Panc1 (cell line): ENCODE results near the gene SGCE. TPM values are rescaled to one million over a fixed set of nuclear protein-coding genes. Genes with fewer than 3 reads are reported as not detected.
A peak's percentile ranks its signal among the peaks of the same experiment; 100 is the strongest.

Source experiments
- ATAC-seq: fragments of 200-7000 bp; cut with Tn5 transposase; 2 replicates; pipeline ENCODE4 v1.9.1; 2020; ENCODE audit warnings: mild to moderate bottlenecking, moderate library complexity
- BruUV-seq: library from RNA; stranded (reverse); fragments of 400-500 nt; replicated peaks from 2 replicates; lab custom pipeline; 2021; lab: Mats Ljungman, UMichigan
- CTCF ChIA-PET: fragments of 300-600 bp; sonication (Branson Sonifier 250); formaldehyde crosslinking; loops from one replicate; lab custom pipeline; 2022; ENCODE audit warnings: antibody characterized with exemption; lab: Charles Lee
- POLR2A ChIA-PET: fragments of 300-600 bp; sonication (Branson Sonifier 250); formaldehyde crosslinking; loops from one replicate; lab custom pipeline; 2022; ENCODE audit warnings: antibody characterized with exemption; lab: Charles Lee
- DNase-seq: peaks from one replicate; pipeline ENCODE4 v3.0.0-alpha.2; 2010; ENCODE audit warnings: low read depth, low spot score
- H3K27ac ChIP-seq: 2 replicates; pipeline ENCODE4 v1.5.1; 2011; ENCODE audit warnings: mild to moderate bottlenecking, low read length, inconsistent platforms
- H3K27me3 ChIP-seq: fragments of 200-500 bp; sonication (Bioruptor generic); 2 replicates; pipeline ENCODE4 v1.6.0; 2014; ENCODE audit warnings: low read length, inconsistent platforms; ENCODE audit not compliant: control insufficient read depth, insufficient read depth
- H3K36me3 ChIP-seq: fragments of 200-500 bp; sonication (Bioruptor generic); 2 replicates; pipeline ENCODE4 v1.5.1; 2014; ENCODE audit warnings: inconsistent platforms, mild to moderate bottlenecking, low read length, moderate library complexity; ENCODE audit not compliant: control insufficient read depth, insufficient read depth
- H3K4me1 ChIP-seq: 2 replicates; pipeline ENCODE4 v1.5.1; 2011; ENCODE audit warnings: inconsistent platforms, mild to moderate bottlenecking, low read length, moderate library complexity; ENCODE audit not compliant: control insufficient read depth, insufficient read depth
- H3K4me3 ChIP-seq, 2 experiments: 2 replicates each; pipeline ENCODE4 v1.5.1; 2011 to 2012; ENCODE audit warnings: low read depth in 2 of 2, low read length in 2 of 2, mild to moderate bottlenecking in 2 of 2, inconsistent platforms in 1 of 2, moderate library complexity in 1 of 2
- H3K9me3 ChIP-seq: fragments of 200-500 bp; sonication (Bioruptor generic); 2 replicates; pipeline ENCODE4 v1.5.1; 2014; ENCODE audit warnings: low read depth, mild to moderate bottlenecking, inconsistent platforms, low read length, moderate library complexity; ENCODE audit not compliant: control insufficient read depth, insufficient read depth
- POLR2AphosphoS5 ChIP-seq: IDR thresholded peaks from 2 replicates; pipeline ENCODE4 v1.6.1; 2012; ENCODE audit warnings: mild to moderate bottlenecking, low read depth, low read length, moderate library complexity
- SIN3A ChIP-seq: IDR thresholded peaks from 2 replicates; pipeline ENCODE4 v1.6.1; 2012; ENCODE audit warnings: low read depth, mild to moderate bottlenecking, low read length, moderate library complexity, borderline replicate concordance; ENCODE audit not compliant: insufficient read depth
- TCF7L2 ChIP-seq: IDR thresholded peaks from 2 replicates; pipeline ENCODE4 v1.6.1; 2011; ENCODE audit warnings: mild to moderate bottlenecking, low read depth, low read length, inconsistent platforms
- in situ Hi-C: cut with HindIII; loops from 2 replicates; pipeline ENCODE4 v1.10.0; 2016; ENCODE audit warnings: low sequenced_read_pairs, low pct_unique_long_range_greater_than_20kb
- intact Hi-C: fragments of 100-400 bp; cut with micrococcal nuclease; formaldehyde crosslinking; loops from one replicate; pipeline ENCODE4 v1.10.0; 2022; ENCODE audit not compliant: unreplicated experiment
- total RNA-seq: library from RNA; stranded (reverse); gene quantifications from one replicate; pipeline ENCODE4 v1.2.1, GENCODE V29; 2021; ENCODE audit not compliant: unreplicated experiment
- TF ChIP-seq, protein P1 (sequence below): fragments of 450-650 bp; IDR thresholded peaks from 2 replicates; pipeline ENCODE4 v1.5.1; 2017; ENCODE audit warnings: mild to moderate bottlenecking
- TF ChIP-seq, protein P2 (sequence below), 2 experiments: IDR thresholded peaks; 2 replicates each; pipeline ENCODE4 v1.6.1; 2011 to 2012; ENCODE audit warnings: low read depth in 2 of 2, control low read depth in 1 of 2, low read length in 1 of 2, mild to moderate bottlenecking in 1 of 2, moderate library complexity in 1 of 2; ENCODE audit not compliant: insufficient read depth in 1 of 2

Gene SGCE
- total RNA-seq, 1 experiment from 2014 or later = 32.0 TPM

DNA sequence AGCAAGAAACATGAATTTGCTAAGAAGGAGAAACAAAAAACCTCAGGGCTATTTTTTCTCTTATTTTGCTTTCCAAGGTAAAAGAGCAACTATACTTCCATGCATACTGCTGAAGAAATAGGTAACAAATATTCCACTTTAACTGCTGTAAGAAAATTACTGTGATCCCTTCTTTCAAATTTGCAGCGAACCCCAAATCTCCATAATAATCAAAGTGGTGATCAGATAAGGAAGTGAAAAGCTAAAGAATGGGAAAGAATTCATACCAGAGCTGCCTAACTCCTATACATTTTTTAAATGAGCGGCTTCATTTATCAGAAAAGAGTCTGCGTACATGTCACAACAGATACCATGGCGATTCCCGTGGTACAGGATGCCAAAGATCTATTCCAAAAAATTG lies 7.2 kb downstream of the SGCE start:
- DNase-seq (no peak), ATAC-seq (no peak)
- no peak overlapping the region for H3K4me3 ChIP-seq
- peaks cover 3% of the 10 kb centered on the region for H3K4me1 ChIP-seq
- no peaks in the 10 kb centered on the region for H3K9me3 ChIP-seq
- POLR2A ChIA-PET = no interaction called here
- in situ Hi-C loops = no loop called here
- intact Hi-C loops = no loop called here
- no TSS peak for BruUV-seq
- CTCF ChIA-PET = no interaction called here
- H3K27ac ChIP-seq = no peak overlapping the region
- no peaks in the 10 kb centered on the region for H3K27me3 ChIP-seq
- no peaks in the 10 kb centered on the region for H3K36me3 ChIP-seq
- TF ChIP-seq, protein P1, sequence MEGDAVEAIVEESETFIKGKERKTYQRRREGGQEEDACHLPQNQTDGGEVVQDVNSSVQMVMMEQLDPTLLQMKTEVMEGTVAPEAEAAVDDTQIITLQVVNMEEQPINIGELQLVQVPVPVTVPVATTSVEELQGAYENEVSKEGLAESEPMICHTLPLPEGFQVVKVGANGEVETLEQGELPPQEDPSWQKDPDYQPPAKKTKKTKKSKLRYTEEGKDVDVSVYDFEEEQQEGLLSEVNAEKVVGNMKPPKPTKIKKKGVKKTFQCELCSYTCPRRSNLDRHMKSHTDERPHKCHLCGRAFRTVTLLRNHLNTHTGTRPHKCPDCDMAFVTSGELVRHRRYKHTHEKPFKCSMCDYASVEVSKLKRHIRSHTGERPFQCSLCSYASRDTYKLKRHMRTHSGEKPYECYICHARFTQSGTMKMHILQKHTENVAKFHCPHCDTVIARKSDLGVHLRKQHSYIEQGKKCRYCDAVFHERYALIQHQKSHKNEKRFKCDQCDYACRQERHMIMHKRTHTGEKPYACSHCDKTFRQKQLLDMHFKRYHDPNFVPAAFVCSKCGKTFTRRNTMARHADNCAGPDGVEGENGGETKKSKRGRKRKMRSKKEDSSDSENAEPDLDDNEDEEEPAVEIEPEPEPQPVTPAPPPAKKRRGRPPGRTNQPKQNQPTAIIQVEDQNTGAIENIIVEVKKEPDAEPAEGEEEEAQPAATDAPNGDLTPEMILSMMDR = no peak
- TF ChIP-seq, protein P2, sequence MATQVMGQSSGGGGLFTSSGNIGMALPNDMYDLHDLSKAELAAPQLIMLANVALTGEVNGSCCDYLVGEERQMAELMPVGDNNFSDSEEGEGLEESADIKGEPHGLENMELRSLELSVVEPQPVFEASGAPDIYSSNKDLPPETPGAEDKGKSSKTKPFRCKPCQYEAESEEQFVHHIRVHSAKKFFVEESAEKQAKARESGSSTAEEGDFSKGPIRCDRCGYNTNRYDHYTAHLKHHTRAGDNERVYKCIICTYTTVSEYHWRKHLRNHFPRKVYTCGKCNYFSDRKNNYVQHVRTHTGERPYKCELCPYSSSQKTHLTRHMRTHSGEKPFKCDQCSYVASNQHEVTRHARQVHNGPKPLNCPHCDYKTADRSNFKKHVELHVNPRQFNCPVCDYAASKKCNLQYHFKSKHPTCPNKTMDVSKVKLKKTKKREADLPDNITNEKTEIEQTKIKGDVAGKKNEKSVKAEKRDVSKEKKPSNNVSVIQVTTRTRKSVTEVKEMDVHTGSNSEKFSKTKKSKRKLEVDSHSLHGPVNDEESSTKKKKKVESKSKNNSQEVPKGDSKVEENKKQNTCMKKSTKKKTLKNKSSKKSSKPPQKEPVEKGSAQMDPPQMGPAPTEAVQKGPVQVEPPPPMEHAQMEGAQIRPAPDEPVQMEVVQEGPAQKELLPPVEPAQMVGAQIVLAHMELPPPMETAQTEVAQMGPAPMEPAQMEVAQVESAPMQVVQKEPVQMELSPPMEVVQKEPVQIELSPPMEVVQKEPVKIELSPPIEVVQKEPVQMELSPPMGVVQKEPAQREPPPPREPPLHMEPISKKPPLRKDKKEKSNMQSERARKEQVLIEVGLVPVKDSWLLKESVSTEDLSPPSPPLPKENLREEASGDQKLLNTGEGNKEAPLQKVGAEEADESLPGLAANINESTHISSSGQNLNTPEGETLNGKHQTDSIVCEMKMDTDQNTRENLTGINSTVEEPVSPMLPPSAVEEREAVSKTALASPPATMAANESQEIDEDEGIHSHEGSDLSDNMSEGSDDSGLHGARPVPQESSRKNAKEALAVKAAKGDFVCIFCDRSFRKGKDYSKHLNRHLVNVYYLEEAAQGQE (IDR thresholded peaks at IDR 0.05; ENCODE audit: insufficient read depth in 1 of 2, low read depth in 2 of 2, low read length in 1 of 2) = no peak
- no peak for TF ChIP-seq SIN3A
- TF ChIP-seq TCF7L2 = no peak
- TF ChIP-seq POLR2AphosphoS5 = no peak

DNA sequence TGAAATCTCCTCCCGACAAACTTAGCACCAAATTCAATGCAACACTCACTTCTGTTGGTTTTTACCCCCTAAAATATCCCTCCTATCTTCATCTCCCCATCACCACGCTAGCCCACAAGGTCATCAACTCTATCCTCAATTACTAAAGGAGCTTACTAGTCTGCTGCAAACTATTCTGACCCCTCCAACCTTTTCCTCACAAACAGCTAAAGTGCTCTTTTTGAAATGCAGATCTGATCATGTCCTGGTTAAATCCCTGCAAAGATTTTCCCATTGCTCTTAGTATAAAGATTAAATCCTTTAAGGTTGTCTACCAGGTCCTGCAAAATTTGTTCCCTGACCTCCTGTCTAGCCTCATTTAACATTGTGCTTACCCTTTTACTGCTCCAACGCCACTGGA lies 8.6 kb downstream of the SGCE start:
- H3K27ac ChIP-seq = no peak overlapping the region
- TF ChIP-seq POLR2AphosphoS5 (no peak), TCF7L2 (no peak)
- CTCF ChIA-PET = no interaction called here
- DNase-seq = no peak
- in situ Hi-C loops = no loop called here
- no peak overlapping the region for H3K4me3 ChIP-seq
- no peaks in the 10 kb centered on the region for H3K9me3 ChIP-seq
- intact Hi-C loops = no loop called here
- POLR2A ChIA-PET = no interaction called here
- H3K27me3 ChIP-seq = no peaks in the 10 kb centered on the region
- no peak for ATAC-seq
- no peaks in the 10 kb centered on the region for H3K36me3 ChIP-seq
- BruUV-seq = no TSS peak
- peaks cover 3% of the 10 kb centered on the region; the same call in 1 of the 2 replicates for H3K4me1 ChIP-seq

DNA sequence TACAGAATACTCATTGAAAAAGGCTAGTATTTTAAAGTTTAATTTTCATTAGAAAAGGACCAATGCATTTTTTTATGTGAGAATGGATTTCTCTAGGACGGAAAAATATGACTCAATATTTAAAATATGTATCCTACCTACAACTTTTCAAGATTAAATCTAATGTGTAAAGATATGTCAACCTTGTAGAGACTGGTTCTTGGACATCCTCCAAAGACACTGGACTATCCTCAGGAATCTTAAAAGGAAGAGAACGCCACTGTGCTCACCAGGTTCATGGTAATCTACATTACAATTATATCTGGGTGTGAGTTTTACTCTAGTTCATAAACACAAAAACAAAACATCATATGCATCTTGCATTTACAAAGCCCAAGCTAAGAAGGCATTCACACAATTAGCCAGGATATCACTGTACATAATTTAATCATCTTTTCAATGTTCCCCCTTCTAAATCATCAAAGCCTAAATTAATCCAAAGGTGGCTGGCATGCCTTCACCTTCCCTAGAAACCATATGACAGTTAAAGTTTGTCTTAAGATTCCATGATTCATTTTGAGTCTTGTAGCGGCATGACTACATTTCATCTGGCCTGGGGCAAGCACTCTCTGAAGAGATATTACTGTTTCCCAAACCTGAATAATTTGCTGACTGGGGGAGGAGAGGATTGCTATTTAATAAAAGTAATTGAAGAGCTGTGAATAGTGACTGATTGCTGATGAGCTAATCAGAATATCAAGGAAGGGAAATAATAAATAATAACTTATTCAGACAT lies 12.0 kb downstream of the SGCE start:
- POLR2A ChIA-PET = no interaction called here
- no peaks in the 10 kb centered on the region for H3K36me3 ChIP-seq
- DNase-seq (no peak), ATAC-seq (peak; percentile 70; the same call in 1 of the 2 replicates)
- TF ChIP-seq, protein P2 (IDR thresholded peaks at IDR 0.05; ENCODE audit: insufficient read depth in 1 of 2, low read depth in 2 of 2, low read length in 1 of 2) = no peak
- TF ChIP-seq POLR2AphosphoS5 = no peak
- TF ChIP-seq TCF7L2 = no peak
- TF ChIP-seq, protein P1 = no peak
- no peak for TF ChIP-seq SIN3A
- no peak overlapping the region for H3K27ac ChIP-seq
- H3K27me3 ChIP-seq = no peaks in the 10 kb centered on the region
- in situ Hi-C loops = no loop called here
- BruUV-seq = no TSS peak
- peaks cover 3% of the 10 kb centered on the region; the same call in 1 of the 2 replicates for H3K4me1 ChIP-seq
- intact Hi-C loops = no loop called here
- CTCF ChIA-PET = no interaction called here
- H3K9me3 ChIP-seq = no peaks in the 10 kb centered on the region
- H3K4me3 ChIP-seq = no peak overlapping the region
